Measurements from ENCODE around the gene SGMS1. TPM values are rescaled to one million over a fixed set of nuclear protein-coding genes. Genes with fewer than 3 reads are reported as not detected.

Gene SGMS1
- total RNA-seq, 2 donors from 2014 or later, result 19.4 to 19.5 TPM

- H3K9me3 ChIP-seq, result no peaks in the 10 kb centered on the region
- no peak for TF ChIP-seq CTCF (IDR thresholded peaks at IDR 0.05)
- no peak overlapping the region for H3K27ac ChIP-seq
- H3K4me3 ChIP-seq, result no peak overlapping the region
- peaks cover 8% of the 10 kb centered on the region for H3K4me1 ChIP-seq
- intact Hi-C loops (cut with DNase I), result no loop called here
- DNase-seq, result no peak
- no peak overlapping the region for H3K9ac ChIP-seq (ENCODE audit: low read depth in 2 of 2, low read length in 2 of 2)
- H3K36me3 ChIP-seq, result no peaks in the 10 kb centered on the region
- H3K27me3 ChIP-seq, result no peaks in the 10 kb centered on the region
These were observed 236.1 kb downstream of the SGMS1 start for GRCh38 chr10:50387732-50388073.

GRCh38 chr10:50387007-50387731 is 236.6 kb downstream of the SGMS1 start:
- no peak overlapping the region for H3K4me3 ChIP-seq
- H3K9ac ChIP-seq (ENCODE audit: low read depth in 2 of 2, low read length in 2 of 2), result no peak overlapping the region
- no peak overlapping the region for H3K27ac ChIP-seq
- DNase-seq, result no peak
- intact Hi-C loops (cut with DNase I), result no loop called here
- H3K4me1 ChIP-seq, result peaks cover 8% of the 10 kb centered on the region
- no peaks in the 10 kb centered on the region for H3K9me3 ChIP-seq
- H3K27me3 ChIP-seq, result no peaks in the 10 kb centered on the region
- no peak for TF ChIP-seq CTCF (IDR thresholded peaks at IDR 0.05)
- no peaks in the 10 kb centered on the region for H3K36me3 ChIP-seq

GRCh38 chr10:50385624-50386023 is 238.1 kb downstream of the SGMS1 start:
- intact Hi-C loops (cut with DNase I), result no loop called here
- no peaks in the 10 kb centered on the region for H3K36me3 ChIP-seq
- H3K4me1 ChIP-seq, result peaks cover 8% of the 10 kb centered on the region
- no peak overlapping the region for H3K9ac ChIP-seq (ENCODE audit: low read depth in 2 of 2, low read length in 2 of 2)
- DNase-seq, result no peak
- H3K27ac ChIP-seq, result no peak overlapping the region
- no peaks in the 10 kb centered on the region for H3K27me3 ChIP-seq
- H3K4me3 ChIP-seq, result no peak overlapping the region
- H3K9me3 ChIP-seq, result no peaks in the 10 kb centered on the region
- no peak for TF ChIP-seq CTCF (IDR thresholded peaks at IDR 0.05)

- H3K27ac ChIP-seq, result no peak overlapping the region
- H3K9me3 ChIP-seq, result no peaks in the 10 kb centered on the region
- no peak for DNase-seq
- peaks cover 8% of the 10 kb centered on the region for H3K4me1 ChIP-seq
- intact Hi-C loops (cut with DNase I), result no loop called here
- no peaks in the 10 kb centered on the region for H3K36me3 ChIP-seq
- H3K9ac ChIP-seq (ENCODE audit: low read depth in 2 of 2, low read length in 2 of 2), result no peak overlapping the region
- H3K4me3 ChIP-seq, result no peak overlapping the region
- no peak for TF ChIP-seq CTCF (IDR thresholded peaks at IDR 0.05)
- H3K27me3 ChIP-seq, result no peaks in the 10 kb centered on the region
These were observed 238.9 kb downstream of the SGMS1 start for GRCh38 chr10:50384898-50385297.

GRCh38 chr10:50384238-50384637 is 239.5 kb downstream of the SGMS1 start:
- Histone ChIP-seq H3K9me3 (no peaks in the 10 kb centered on the region), H3K4me3 (no peak overlapping the region), H3K27ac (no peak overlapping the region), H3K36me3 (no peaks in the 10 kb centered on the region), H3K4me1 (peaks cover 8% of the 10 kb centered on the region), H3K9ac (ENCODE audit: low read depth in 2 of 2, low read length in 2 of 2) (no peak overlapping the region), H3K27me3 (no peaks in the 10 kb centered on the region)
- DNase-seq, result no peak
- intact Hi-C loops (cut with DNase I), result no loop called here
- TF ChIP-seq CTCF (IDR thresholded peaks at IDR 0.05), result no peak
